ENCODE data around the gene EEFSEC. TPM values are rescaled to one million over a fixed set of nuclear protein-coding genes. Genes with fewer than 3 reads are reported as not detected.

EEFSEC gene
- total RNA-seq, 2 donors from 2014 or later, result 10.5 to 12.8 TPM

GRCh38 chr3:128327606-128328031 lies 174.3 kb downstream of the EEFSEC start:
- no peak for ATAC-seq (replicated peaks)
- Mint-ChIP-seq H3K27me3 (no peaks in the 10 kb centered on the region), H3K9me3 (no peaks in the 10 kb centered on the region), H3K4me3 (no peak overlapping the region), H3K36me3 (ENCODE audit: low read depth) (no peaks in the 10 kb centered on the region), H3K4me1 (peaks cover 6% of the 10 kb centered on the region), H3K27ac (no peak overlapping the region)

DNA sequence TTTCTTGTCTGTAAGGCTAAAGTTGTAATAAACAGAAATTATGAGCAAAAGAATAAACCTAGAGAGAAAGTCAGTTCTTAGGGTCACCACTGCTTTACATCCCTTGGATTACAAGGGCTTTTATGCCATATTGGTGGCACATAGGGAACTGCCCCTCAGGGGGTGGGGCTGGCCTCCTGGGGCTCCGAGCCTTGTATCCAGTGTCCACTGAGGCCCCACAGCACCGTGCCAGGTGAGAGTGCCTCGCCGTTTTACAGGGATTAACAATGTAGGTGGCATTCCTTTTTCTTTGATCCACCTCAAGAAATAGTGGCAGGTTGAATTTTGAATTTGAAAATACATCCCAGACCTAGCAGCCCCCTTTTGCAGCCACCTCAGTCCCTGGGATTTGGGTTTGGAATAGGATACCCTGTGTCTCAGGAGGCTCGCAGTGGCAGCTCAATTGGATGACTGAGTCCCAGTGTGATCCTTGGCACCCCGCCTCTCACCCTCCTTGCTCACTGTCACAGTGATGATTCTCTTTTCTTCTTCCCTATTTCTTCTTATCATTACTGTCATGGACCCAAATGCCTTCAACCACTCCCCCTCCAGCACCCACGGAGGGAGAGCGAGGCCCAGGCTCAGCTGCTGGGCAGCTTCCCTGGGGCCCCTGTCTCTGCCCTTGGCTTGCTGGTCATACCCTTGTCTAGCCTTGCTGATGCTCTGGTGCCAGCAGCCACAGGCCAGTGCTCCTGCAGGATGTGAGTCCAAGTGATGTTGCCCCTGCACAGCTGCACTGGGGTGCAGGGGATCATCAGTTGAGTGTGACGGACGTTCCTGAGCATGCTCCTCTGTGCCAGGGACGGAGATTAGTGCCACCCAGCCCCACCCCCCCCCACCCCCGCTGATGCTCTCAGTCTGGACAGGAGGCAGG lies 175.5 kb downstream of the EEFSEC start:
- no peaks in the 10 kb centered on the region for H3K36me3 Mint-ChIP-seq (ENCODE audit: low read depth)
- H3K9me3 Mint-ChIP-seq, result no peaks in the 10 kb centered on the region

DNA sequence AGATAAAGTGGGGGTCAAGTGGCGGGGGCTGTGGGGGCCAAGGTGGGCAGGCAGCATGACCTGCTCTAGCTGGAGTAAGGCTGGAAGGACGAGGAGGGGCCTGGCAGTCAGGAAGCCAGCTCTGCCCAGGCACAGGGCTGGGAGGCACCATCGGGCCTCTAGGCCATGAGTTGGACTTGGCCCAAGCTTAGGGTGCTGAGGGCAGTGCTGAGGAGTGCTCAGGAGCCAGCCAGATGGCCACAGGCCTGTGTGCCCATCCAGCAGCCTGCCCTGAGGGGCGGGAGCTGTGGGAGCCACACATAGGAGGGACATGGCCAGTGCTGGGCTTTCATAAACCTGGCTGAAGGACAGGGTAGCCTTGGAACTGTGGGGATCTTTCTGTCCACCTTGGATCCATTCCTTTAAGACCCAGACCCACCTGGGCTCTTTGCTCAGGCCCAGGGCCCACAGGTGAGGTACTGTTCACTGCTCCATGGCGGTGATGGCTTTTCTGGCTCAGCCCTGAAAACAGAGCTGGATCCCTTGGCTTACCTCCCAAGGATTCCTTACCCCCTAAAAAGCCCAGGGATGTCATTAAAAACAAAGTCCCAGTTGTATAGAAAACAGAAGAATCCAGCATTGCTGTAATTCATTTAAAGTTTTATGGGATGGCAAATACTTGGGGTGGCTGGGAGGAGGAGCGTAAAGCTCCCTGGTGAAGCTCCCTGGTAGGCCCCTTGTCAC lies 176.4 kb downstream of the EEFSEC start:
- no peak overlapping the region for H3K4me3 Mint-ChIP-seq
- no peaks in the 10 kb centered on the region for H3K36me3 Mint-ChIP-seq (ENCODE audit: low read depth)
- ATAC-seq (replicated peaks), result no peak
- no peaks in the 10 kb centered on the region for H3K9me3 Mint-ChIP-seq
- H3K27ac Mint-ChIP-seq, result no peak overlapping the region
- no peaks in the 10 kb centered on the region for H3K27me3 Mint-ChIP-seq
- H3K4me1 Mint-ChIP-seq, result peaks cover 6% of the 10 kb centered on the region

More for the DNA sequence above, 175.5 kb downstream of the EEFSEC start:
- no peak for ATAC-seq (replicated peaks)
- Mint-ChIP-seq H3K27me3 (no peaks in the 10 kb centered on the region), H3K4me1 (peaks cover 6% of the 10 kb centered on the region), H3K4me3 (no peak overlapping the region), H3K27ac (no peak overlapping the region)

GRCh38 chr3:128330214-128330842 lies 177.0 kb downstream of the EEFSEC start:
- no peak overlapping the region for H3K4me3 Mint-ChIP-seq
- no peak for ATAC-seq (replicated peaks)
- no peaks in the 10 kb centered on the region for H3K27me3 Mint-ChIP-seq
- peaks cover 6% of the 10 kb centered on the region for H3K4me1 Mint-ChIP-seq
- no peaks in the 10 kb centered on the region for H3K36me3 Mint-ChIP-seq (ENCODE audit: low read depth)
- H3K9me3 Mint-ChIP-seq, result no peaks in the 10 kb centered on the region
- H3K27ac Mint-ChIP-seq, result no peak overlapping the region

DNA sequence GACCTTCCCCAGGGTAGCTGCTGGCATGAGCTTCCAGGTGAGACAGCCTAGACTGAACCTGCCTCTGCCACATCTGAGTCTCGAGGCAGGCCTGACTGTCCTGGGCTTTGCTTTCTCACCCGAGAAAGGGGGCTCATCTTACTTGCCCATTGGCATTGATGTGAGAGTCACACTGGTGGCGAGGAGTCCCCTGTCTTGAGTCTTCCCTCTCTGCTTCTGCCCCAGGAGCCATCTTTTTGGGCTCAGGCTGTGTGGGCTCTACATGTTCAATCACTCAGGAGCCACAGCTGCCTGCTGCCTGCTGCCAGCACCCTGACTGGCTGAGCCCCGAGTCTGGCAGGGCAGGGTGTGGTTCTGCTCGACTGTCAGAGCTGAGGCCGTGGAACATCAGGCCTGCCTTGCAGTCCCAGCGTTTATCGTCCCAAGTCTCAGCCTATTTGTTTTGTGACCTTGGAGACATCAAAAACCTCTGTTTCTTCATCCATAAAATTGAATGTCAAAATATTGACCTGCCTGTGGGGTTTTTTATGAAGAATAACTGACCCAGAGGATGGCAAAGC lies 180.9 kb downstream of the EEFSEC start:
- no peak for ATAC-seq (replicated peaks)
- H3K36me3 Mint-ChIP-seq (ENCODE audit: low read depth), result no peaks in the 10 kb centered on the region
- H3K9me3 Mint-ChIP-seq, result no peaks in the 10 kb centered on the region
- H3K4me3 Mint-ChIP-seq, result no peak overlapping the region
- H3K27ac Mint-ChIP-seq, result no peak overlapping the region
- H3K4me1 Mint-ChIP-seq, result peaks cover 5% of the 10 kb centered on the region
- H3K27me3 Mint-ChIP-seq, result no peaks in the 10 kb centered on the region

- no peaks in the 10 kb centered on the region for H3K36me3 Mint-ChIP-seq (ENCODE audit: low read depth)
- H3K27me3 Mint-ChIP-seq, result no peaks in the 10 kb centered on the region
- H3K9me3 Mint-ChIP-seq, result no peaks in the 10 kb centered on the region
- ATAC-seq (replicated peaks), result no peak
- no peak overlapping the region for H3K4me3 Mint-ChIP-seq
- H3K4me1 Mint-ChIP-seq, result peaks cover 5% of the 10 kb centered on the region
- H3K27ac Mint-ChIP-seq, result peak overlapping the region; percentile 51
These were observed 181.5 kb downstream of the EEFSEC start for GRCh38 chr3:128334766-128335165.

- Mint-ChIP-seq H3K27ac (peak overlapping the region; percentile 51), H3K4me1 (peaks cover 5% of the 10 kb centered on the region), H3K36me3 (ENCODE audit: low read depth) (peaks cover 4% of the 10 kb centered on the region), H3K4me3 (no peak overlapping the region), H3K27me3 (no peaks in the 10 kb centered on the region), H3K9me3 (no peaks in the 10 kb centered on the region)
- ATAC-seq (replicated peaks), result no peak
These were observed 182.5 kb downstream of the EEFSEC start for GRCh38 chr3:128335621-128336296.

- no peaks in the 10 kb centered on the region for H3K27me3 Mint-ChIP-seq
- H3K27ac Mint-ChIP-seq, result no peak overlapping the region
- H3K36me3 Mint-ChIP-seq (ENCODE audit: low read depth), result peaks cover 12% of the 10 kb centered on the region
- no peak for ATAC-seq (replicated peaks)
- peaks cover 5% of the 10 kb centered on the region for H3K4me1 Mint-ChIP-seq
- H3K4me3 Mint-ChIP-seq, result no peak overlapping the region
- H3K9me3 Mint-ChIP-seq, result no peaks in the 10 kb centered on the region
These were observed 183.3 kb downstream of the EEFSEC start for GRCh38 chr3:128336337-128337156.

- peaks cover 5% of the 10 kb centered on the region for H3K4me1 Mint-ChIP-seq
- peaks cover 14% of the 10 kb centered on the region for H3K36me3 Mint-ChIP-seq (ENCODE audit: low read depth)
- H3K9me3 Mint-ChIP-seq, result no peaks in the 10 kb centered on the region
- no peak overlapping the region for H3K4me3 Mint-ChIP-seq
- no peak for ATAC-seq (replicated peaks)
- H3K27me3 Mint-ChIP-seq, result no peaks in the 10 kb centered on the region
- no peak overlapping the region for H3K27ac Mint-ChIP-seq
These were observed 184.0 kb downstream of the EEFSEC start for GRCh38 chr3:128337305-128337704.

- ATAC-seq (replicated peaks), result no peak
- no peaks in the 10 kb centered on the region for H3K27me3 Mint-ChIP-seq
- H3K27ac Mint-ChIP-seq, result no peak overlapping the region
- H3K4me3 Mint-ChIP-seq, result no peak overlapping the region
- H3K4me1 Mint-ChIP-seq, result peaks cover 5% of the 10 kb centered on the region
- peaks cover 14% of the 10 kb centered on the region for H3K36me3 Mint-ChIP-seq (ENCODE audit: low read depth)
- no peaks in the 10 kb centered on the region for H3K9me3 Mint-ChIP-seq
These were observed 185.5 kb downstream of the EEFSEC start for GRCh38 chr3:128338536-128339330.

DNA sequence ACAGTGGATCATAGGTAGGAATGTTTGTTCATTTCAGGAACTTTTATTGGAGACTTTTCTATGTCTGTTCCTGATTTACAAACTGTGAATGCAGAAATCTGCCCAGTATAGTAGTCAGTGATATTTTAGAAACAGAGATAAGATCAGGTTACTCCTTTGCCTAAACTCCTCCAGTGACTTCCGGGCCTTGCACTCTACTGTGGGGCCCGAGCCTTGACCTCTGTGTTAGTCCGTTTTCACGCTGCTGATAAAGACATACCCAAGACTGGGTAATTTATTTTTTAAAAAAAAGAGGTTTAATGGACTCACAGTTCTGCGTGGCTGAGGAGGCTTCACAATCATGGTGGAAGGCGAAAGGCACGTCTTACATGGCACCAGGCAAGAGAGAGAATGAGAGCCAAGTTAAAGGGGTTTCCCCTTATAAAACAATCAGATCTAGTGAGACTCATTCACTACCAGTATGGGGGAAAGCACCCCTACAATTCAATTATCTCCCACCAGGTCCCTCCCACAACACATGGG lies 186.3 kb downstream of the EEFSEC start:
- no peak for ATAC-seq (replicated peaks)
- Mint-ChIP-seq H3K9me3 (no peaks in the 10 kb centered on the region), H3K36me3 (ENCODE audit: low read depth) (peaks cover 20% of the 10 kb centered on the region)

GRCh38 chr3:128340198-128340903 lies 187.1 kb downstream of the EEFSEC start:
- no peak for ATAC-seq (replicated peaks)
- peaks cover 20% of the 10 kb centered on the region for H3K36me3 Mint-ChIP-seq (ENCODE audit: low read depth)
- no peaks in the 10 kb centered on the region for H3K9me3 Mint-ChIP-seq
- H3K27me3 Mint-ChIP-seq, result no peaks in the 10 kb centered on the region
- no peak overlapping the region for H3K27ac Mint-ChIP-seq
- H3K4me1 Mint-ChIP-seq, result peaks cover 5% of the 10 kb centered on the region
- no peak overlapping the region for H3K4me3 Mint-ChIP-seq

More for the DNA sequence above, 186.3 kb downstream of the EEFSEC start:
- Mint-ChIP-seq H3K27me3 (no peaks in the 10 kb centered on the region), H3K27ac (no peak overlapping the region), H3K4me3 (no peak overlapping the region), H3K4me1 (peaks cover 5% of the 10 kb centered on the region)

All from activated T-helper 17 cell treated with anti-CD3 and anti-CD28 coated beads, Interleukin-2, amount 50 U/mL, for 72 hours (primary cell).